ENCODE measurements around the gene TBC1D16. TPM values are rescaled to one million over a fixed set of nuclear protein-coding genes. Genes with fewer than 3 reads are reported as not detected.

TBC1D16 gene
- total RNA-seq, 2 donors from 2014 or later = 45.9 to 52.1 TPM

DNA sequence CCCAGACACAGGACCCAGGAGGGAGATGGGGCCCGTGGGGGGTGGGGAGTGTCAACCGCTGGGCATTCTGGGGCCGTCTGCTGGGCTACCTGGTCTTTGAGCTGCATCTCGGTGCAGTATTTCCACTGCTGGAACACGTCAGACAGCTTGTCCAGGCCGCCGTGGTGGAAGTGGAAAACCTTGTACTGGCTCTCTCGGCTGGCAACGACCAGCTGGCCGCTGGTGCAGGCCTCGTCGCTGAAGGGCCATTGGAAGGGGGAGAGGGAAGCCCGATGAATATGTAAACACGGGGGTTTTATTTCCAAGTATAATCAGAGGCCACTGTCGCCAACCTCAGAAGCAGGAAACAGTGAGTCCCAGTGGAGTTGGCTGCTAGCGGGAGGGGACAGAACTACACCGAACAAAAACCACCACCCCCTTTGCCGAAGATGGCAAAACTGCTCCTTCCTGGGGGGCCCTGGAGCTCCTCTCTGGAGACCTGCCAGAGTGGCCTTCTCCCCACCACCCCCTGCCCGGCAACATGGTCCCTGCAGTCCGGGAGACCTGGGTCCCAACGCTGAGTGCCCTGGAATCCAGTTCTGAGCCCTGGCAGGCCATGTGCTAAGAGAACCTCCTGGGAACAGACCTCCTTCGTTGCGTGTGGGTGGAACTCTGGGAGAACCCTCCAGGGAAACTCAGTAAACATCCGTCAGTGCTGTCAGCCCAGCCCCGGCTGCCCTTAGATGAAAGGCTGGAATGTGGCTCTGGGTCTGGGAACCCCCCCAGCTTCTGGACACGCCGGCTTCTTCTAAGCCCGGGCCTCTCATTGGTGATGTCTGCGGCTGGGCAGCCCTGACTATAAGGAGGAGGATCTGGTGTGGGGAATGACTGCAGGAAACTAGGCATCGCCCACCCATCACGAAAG is 84.1 kb downstream of the TBC1D16 start:
- ATAC-seq (ENCODE audit: insufficient number of reproducible peaks, low FRiP score, low read depth) = peak; percentile 73

DNA sequence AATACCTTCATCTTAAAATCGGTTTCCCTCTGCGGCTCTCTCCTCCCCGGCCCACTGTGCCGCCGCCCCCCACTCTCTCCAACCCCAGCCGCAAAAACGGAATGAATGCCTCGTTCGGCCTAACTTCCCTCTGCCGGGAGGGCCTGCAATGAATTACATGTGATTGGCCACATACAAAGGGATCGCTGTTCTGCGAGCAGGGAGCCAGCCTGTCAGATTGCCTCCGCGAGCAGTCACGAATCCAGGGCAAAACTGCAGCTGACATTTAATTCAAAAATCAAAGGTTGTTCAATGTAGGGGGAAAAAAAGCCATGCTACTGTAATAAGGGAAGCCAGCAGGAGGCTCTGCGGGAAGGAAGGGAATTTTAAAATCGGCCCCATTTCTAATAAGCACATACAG is 84.9 kb downstream of the TBC1D16 start:
- DNase-seq (ENCODE audit: low spot score) = no peak
- Histone ChIP-seq H3K27ac (no peak overlapping the region), H3K4me1 (ENCODE audit: control insufficient read depth in 1 of 2, low read depth in 2 of 2) (peaks cover 10 to 23% of the 10 kb centered on the region in 2 donors), H3K4me3 (no peak overlapping the region), H3K9me3 (no peaks in the 10 kb centered on the region), H3K27me3 (replicated peaks; ENCODE audit: insufficient read depth) (no peaks in the 10 kb centered on the region), H3K36me3 (peaks cover 5% of the 10 kb centered on the region)
- TF ChIP-seq, protein P1, sequence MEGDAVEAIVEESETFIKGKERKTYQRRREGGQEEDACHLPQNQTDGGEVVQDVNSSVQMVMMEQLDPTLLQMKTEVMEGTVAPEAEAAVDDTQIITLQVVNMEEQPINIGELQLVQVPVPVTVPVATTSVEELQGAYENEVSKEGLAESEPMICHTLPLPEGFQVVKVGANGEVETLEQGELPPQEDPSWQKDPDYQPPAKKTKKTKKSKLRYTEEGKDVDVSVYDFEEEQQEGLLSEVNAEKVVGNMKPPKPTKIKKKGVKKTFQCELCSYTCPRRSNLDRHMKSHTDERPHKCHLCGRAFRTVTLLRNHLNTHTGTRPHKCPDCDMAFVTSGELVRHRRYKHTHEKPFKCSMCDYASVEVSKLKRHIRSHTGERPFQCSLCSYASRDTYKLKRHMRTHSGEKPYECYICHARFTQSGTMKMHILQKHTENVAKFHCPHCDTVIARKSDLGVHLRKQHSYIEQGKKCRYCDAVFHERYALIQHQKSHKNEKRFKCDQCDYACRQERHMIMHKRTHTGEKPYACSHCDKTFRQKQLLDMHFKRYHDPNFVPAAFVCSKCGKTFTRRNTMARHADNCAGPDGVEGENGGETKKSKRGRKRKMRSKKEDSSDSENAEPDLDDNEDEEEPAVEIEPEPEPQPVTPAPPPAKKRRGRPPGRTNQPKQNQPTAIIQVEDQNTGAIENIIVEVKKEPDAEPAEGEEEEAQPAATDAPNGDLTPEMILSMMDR (IDR thresholded peaks at IDR 0.05) = no peak
- ATAC-seq (ENCODE audit: insufficient number of reproducible peaks, low FRiP score, low read depth) = no peak

More for the DNA sequence above, 84.1 kb downstream of the TBC1D16 start:
- no peak for DNase-seq (ENCODE audit: low spot score)
- Histone ChIP-seq H3K27me3 (replicated peaks; ENCODE audit: insufficient read depth) (no peaks in the 10 kb centered on the region), H3K4me1 (ENCODE audit: control insufficient read depth in 1 of 2, low read depth in 2 of 2) (peaks cover 10 to 23% of the 10 kb centered on the region in 2 donors), H3K4me3 (peak overlapping the region; percentile 50), H3K36me3 (peaks cover 5% of the 10 kb centered on the region), H3K27ac (no peak overlapping the region), H3K9me3 (no peaks in the 10 kb centered on the region)
- TF ChIP-seq, protein P1 (IDR thresholded peaks at IDR 0.05) = peak; percentile 12

DNA sequence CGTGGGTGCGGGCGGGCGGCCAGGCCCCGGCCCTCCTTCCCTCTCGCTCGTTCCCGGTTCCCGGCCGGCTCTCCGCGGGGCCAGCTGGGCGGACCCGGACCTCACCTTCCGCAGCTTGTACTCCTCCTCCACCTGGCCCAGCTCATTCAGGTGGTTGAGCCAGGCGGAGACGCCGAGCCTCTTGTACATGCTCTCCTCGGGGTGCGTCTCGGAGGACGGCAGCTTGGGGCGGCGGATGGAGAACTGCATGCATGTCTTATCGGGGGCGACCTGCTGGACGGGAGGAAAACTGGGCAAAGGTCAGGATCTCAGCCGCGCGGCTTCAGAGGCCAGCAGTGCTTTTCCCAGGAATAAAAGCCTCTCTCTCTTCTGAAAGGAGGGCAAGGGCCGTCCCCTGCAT is 85.4 kb downstream of the TBC1D16 start:
- DNase-seq (ENCODE audit: low spot score) (no peak), ATAC-seq (ENCODE audit: insufficient number of reproducible peaks, low FRiP score, low read depth) (no peak)
- Histone ChIP-seq H3K9me3 (no peaks in the 10 kb centered on the region), H3K4me3 (no peak overlapping the region), H3K4me1 (ENCODE audit: control insufficient read depth in 1 of 2, low read depth in 2 of 2) (peaks cover 10 to 23% of the 10 kb centered on the region in 2 donors), H3K36me3 (peaks cover 5% of the 10 kb centered on the region), H3K27me3 (replicated peaks; ENCODE audit: insufficient read depth) (no peaks in the 10 kb centered on the region), H3K27ac (no peak overlapping the region)
- TF ChIP-seq, protein P1 (IDR thresholded peaks at IDR 0.05) = no peak

GRCh38 chr17:79949656-79950209 is 85.9 kb downstream of the TBC1D16 start:
- Histone ChIP-seq H3K36me3 (peaks cover 9% of the 10 kb centered on the region), H3K4me1 (ENCODE audit: control insufficient read depth in 1 of 2, low read depth in 2 of 2) (peaks cover 10 to 23% of the 10 kb centered on the region in 2 donors), H3K27me3 (replicated peaks; ENCODE audit: insufficient read depth) (no peaks in the 10 kb centered on the region), H3K27ac (no peak overlapping the region), H3K9me3 (no peaks in the 10 kb centered on the region), H3K4me3 (no peak overlapping the region)
- TF ChIP-seq, protein P1 (IDR thresholded peaks at IDR 0.05) = no peak
- DNase-seq (ENCODE audit: low spot score) = no peak
- no peak for ATAC-seq (ENCODE audit: insufficient number of reproducible peaks, low FRiP score, low read depth)

- ATAC-seq (ENCODE audit: insufficient number of reproducible peaks, low FRiP score, low read depth) = no peak
- H3K27ac ChIP-seq = no peak overlapping the region
- peaks cover 9% of the 10 kb centered on the region for H3K36me3 ChIP-seq
Observed at GRCh38 chr17:79948945-79949655, 86.6 kb downstream of the TBC1D16 start.

More at GRCh38 chr17:79948945-79949655, 86.6 kb downstream of the TBC1D16 start:
- Histone ChIP-seq H3K4me3 (no peak overlapping the region), H3K27me3 (replicated peaks; ENCODE audit: insufficient read depth) (no peaks in the 10 kb centered on the region), H3K9me3 (no peaks in the 10 kb centered on the region), H3K4me1 (ENCODE audit: control insufficient read depth in 1 of 2, low read depth in 2 of 2) (peaks cover 10 to 23% of the 10 kb centered on the region in 2 donors)
- TF ChIP-seq, protein P1 (IDR thresholded peaks at IDR 0.05) = no peak
- no peak for DNase-seq (ENCODE audit: low spot score)

Measured in thoracic aorta (tissue), 2 donors.